GM10266 (cell line): ENCODE results near the gene HOXA6.

Source experiments
- DNase-seq: peaks from one replicate; pipeline ENCODE4 v3.0.0; 2012; ENCODE audit errors: extremely low spot score
- CTCF ChIP-seq: IDR thresholded peaks from 2 replicates; pipeline ENCODE4 v1.5.1; 2012; ENCODE audit warnings: mild to moderate bottlenecking, low read depth; ENCODE audit not compliant: control insufficient read depth, insufficient read depth; ENCODE audit errors: missing control alignments

The HOXA6 gene

DNA sequence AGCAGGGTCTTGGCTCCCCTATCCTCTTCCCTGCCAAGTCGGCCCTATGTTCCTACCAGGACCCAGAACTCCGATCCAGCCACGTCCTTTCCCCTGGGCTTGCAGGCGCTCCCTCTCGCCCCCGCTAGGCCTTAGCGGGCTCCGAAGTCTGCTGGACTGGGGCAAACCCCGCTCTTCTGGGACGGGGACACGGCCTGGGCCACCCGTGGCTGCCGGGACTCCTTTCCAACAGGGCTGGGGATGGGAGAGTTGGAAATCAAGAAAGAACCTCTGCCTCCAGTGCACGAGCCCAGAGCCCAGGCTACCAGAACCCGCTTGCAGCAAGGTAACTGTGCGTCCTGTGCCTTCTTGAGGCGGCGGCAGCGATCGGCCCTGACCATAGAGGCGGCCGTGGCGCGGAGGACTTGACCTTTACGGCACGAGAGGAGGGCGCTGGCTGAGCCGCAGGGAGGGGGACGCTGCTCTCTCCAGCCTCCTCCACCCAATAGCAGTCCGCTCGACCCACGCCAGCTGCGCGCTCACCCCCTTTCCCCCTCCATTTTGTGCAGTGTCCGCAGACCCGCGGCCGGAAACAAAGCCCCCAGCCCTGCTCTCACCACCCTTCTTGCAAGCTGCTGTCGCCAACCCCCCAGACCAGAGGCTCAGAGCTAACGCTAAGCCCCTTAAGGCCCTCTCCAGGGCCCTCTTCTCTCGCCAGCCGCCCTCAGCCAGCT lies 44.4 kb upstream of the HOXA6 start:
- no peak for DNase-seq
- no peak for TF ChIP-seq CTCF

DNA sequence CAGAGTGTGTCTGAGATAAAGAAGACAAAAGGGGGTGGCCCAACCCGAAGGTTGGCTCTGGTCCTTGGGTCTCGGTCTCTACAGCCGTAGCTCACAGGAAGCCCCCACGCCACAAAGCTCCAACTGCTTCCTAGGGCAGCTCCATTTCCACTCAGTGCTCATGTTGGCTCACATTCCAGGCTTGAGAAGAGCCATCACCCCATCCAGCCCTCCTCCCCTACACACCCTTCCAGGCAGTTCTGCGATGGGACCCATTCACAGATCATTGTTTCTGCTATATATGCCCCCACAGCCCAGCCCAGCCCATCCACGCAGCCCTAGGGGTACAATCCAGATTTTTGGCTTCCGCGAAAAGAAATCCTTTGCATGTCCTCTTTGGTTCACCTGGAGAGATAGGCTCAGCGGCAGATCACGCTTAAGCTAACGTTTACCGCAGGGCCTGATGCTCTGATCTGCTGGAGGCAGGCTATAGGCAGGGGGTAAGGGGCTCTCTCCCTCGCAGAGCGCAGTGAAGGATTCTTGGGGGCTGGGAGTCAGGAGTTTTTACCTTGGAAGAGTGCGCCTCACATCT lies 43.7 kb upstream of the HOXA6 start:
- TF ChIP-seq CTCF = no peak
- no peak for DNase-seq

DNA sequence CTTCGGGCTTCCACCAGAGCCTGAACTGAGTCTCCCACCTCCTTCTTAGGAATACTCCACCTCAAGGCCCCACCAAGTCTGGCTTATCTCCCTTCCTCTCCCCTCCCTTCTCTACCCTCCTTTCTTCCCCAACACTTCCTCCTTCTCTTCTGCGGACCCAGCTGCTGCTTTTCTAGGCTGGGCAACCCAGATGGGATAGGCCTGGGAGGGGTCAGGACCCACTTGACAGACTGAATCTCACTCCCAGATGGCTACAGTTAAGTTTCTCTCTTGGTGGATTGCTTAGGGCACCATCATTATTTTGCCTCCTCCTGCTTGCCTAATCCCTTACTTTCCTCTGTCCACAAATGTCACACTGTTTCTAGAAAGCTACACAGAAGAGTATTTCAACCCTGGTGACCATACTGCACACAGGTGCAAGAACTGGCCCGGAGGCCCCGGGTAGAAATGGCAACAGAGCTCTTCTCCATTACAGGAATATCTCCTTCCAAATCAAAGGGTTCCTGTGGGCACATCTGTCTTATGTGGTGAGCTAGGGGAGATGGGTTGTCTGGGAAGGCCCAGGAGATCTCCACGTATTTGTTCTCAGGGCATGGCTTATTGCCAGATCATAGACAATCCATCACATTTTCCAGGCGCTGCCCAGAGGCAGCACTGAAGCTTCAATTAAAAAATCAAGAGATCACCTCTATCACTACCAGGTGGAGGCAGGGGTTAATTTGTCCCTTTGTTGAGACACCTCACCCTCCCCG lies 42.6 kb upstream of the HOXA6 start:
- TF ChIP-seq CTCF = no peak
- DNase-seq = no peak

GRCh38 chr7:27189295-27189996 lies 41.9 kb upstream of the HOXA6 start:
- no peak for DNase-seq
- TF ChIP-seq CTCF = no peak

GRCh38 chr7:27188386-27189294 lies 41.1 kb upstream of the HOXA6 start:
- no peak for TF ChIP-seq CTCF
- no peak for DNase-seq

DNA sequence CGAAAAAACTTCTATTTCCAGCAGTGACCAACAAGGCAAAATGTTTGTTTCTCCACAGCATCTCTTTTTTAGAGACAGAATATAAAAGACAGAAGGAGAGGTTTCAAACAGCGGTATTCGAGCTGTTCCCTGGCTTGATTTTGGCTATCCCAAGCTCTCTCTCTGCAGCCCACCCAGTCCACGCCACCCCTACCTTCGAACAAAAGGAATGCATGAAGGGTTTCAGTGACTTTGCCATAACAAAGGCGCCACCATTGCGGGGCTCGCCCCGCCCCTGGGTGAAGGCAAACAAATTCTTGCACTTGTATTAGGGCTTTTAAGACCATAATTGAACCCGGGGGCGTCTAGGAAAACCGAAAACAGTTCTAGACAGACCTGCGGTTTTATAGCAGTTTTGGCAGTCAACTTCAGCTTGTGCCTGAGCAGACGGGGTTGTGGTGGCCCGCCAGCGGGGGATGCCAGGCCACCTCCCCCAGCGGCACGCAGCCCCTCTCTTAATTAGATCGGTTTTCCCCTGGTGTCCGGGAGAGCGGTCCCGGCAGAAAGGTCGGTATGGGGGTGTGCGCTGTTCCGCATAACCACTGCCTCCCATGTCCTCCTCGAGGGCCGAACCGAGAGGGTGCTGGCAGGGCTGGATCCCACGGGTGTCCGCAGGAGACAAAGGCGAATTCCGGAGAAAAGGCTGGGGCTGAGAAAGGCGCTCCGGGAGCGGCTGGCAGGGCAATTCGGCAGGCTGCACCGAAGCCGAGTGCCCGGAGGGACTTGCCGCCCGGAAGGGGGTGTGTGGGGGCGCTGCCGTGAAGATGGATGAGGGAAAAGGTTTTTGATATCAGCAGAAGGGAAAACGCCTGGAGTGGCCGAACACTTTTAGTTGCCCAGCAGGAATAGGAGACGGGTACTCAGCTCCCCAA lies 40.2 kb upstream of the HOXA6 start:
- TF ChIP-seq CTCF = no peak
- no peak for DNase-seq
